Neutrophil (primary cell): ENCODE measurements around the gene BLVRB.
"Not testable (repeated sequence)": the region's sequence is repeated elsewhere in the genome, so short reads cannot be mapped to it uniquely, and the experiment has no call there.

Experiments
- H3K27ac ChIP-seq: fragments of 200-600 bp; sonication (generic); 2 replicates; pipeline ENCODE4 v1.5.1; 2016; ENCODE audit warnings: mild to moderate bottlenecking, moderate library complexity
- H3K27me3 ChIP-seq: fragments of 200-600 bp; sonication (generic); 2 replicates; pipeline ENCODE4 v1.6.0; 2016; ENCODE audit warnings: mild to moderate bottlenecking
- H3K36me3 ChIP-seq: fragments of 200-600 bp; sonication (generic); 2 replicates; pipeline ENCODE4 v1.5.1; 2017
- H3K4me1 ChIP-seq, 2 experiments: fragments of 200-600 bp in 1 of 2; sonication (generic) in 1 of 2; 1 replicate in 1 of 2; 2 replicates in 1 of 2; pipeline versions ENCODE4 v1.5.1 to v1.6.1; 2013 to 2016; ENCODE audit warnings: low read depth in 1 of 2, low read length in 1 of 2, mild to moderate bottlenecking in 1 of 2, moderate library complexity in 1 of 2; ENCODE audit not compliant: control insufficient read depth in 1 of 2, insufficient read depth in 1 of 2
- H3K4me3 ChIP-seq, 2 experiments: fragments of 200-600 bp in 1 of 2; sonication (generic) in 1 of 2; 1 replicate in 1 of 2; 2 replicates in 1 of 2; pipeline ENCODE4 v1.5.1; 2013 to 2016; ENCODE audit warnings: low read depth in 1 of 2, low read length in 1 of 2, mild to moderate bottlenecking in 1 of 2, moderate library complexity in 1 of 2
- H3K9me3 ChIP-seq: fragments of 200-600 bp; sonication (generic); 2 replicates; pipeline ENCODE4 v1.5.1; 2016
- CTCF ChIP-seq: fragments of 200-600 bp; sonication (generic); IDR thresholded peaks from 2 replicates; pipeline ENCODE4 v1.5.1; 2016; ENCODE audit warnings: antibody characterized with exemption

Gene BLVRB

GRCh38 chr19:40413291-40413845 lies 52.2 kb downstream of the BLVRB start, which contains the start of gene PRX:
Gene PRX (minus strand): TSS chr19:40413378. CDS start chr19:40407932, 5,446 bp downstream.
- peaks cover 32% of the 10 kb centered on the region in 2 experiments for H3K4me1 ChIP-seq

GRCh38 chr19:40412866-40413265 lies 52.7 kb downstream of the BLVRB start:
- Histone ChIP-seq H3K9me3 (no peaks in the 10 kb centered on the region), H3K36me3 (no peaks in the 10 kb centered on the region), H3K4me3 (no peak overlapping the region), H3K4me1 (peaks cover 35 to 36% of the 10 kb centered on the region in 2 experiments), H3K27me3 (peaks cover 8% of the 10 kb centered on the region), H3K27ac (no peak overlapping the region)
- TF ChIP-seq CTCF = no peak

More at GRCh38 chr19:40413291-40413845, 52.2 kb downstream of the BLVRB start, which contains the start of gene PRX:
- no peaks in the 10 kb centered on the region for H3K36me3 ChIP-seq
- no peaks in the 10 kb centered on the region for H3K9me3 ChIP-seq
- no peak for TF ChIP-seq CTCF
- peaks cover 8% of the 10 kb centered on the region for H3K27me3 ChIP-seq
- H3K4me3 ChIP-seq = no peak within 1 kb of the TSS
- H3K27ac ChIP-seq = no peak within 1 kb of the TSS

GRCh38 chr19:40411958-40412499 lies 53.5 kb downstream of the BLVRB start:
- TF ChIP-seq CTCF = no peak
- H3K4me1 ChIP-seq = peaks cover 29 to 31% of the 10 kb centered on the region in 2 experiments
- H3K27ac ChIP-seq = no peak overlapping the region
- H3K36me3 ChIP-seq = no peaks in the 10 kb centered on the region
- H3K4me3 ChIP-seq = no peak overlapping the region
- peaks cover 8% of the 10 kb centered on the region for H3K27me3 ChIP-seq
- H3K9me3 ChIP-seq = no peaks in the 10 kb centered on the region

- H3K27me3 ChIP-seq = peaks cover 8% of the 10 kb centered on the region
- peaks cover 22 to 23% of the 10 kb centered on the region in 2 experiments for H3K4me1 ChIP-seq
- no peak overlapping the region for H3K4me3 ChIP-seq
- H3K27ac ChIP-seq = no peak overlapping the region
- no peaks in the 10 kb centered on the region for H3K36me3 ChIP-seq
- no peak for TF ChIP-seq CTCF
- no peaks in the 10 kb centered on the region for H3K9me3 ChIP-seq
Observed at GRCh38 chr19:40411125-40411842, 54.3 kb downstream of the BLVRB start.

- no peak overlapping the region for H3K27ac ChIP-seq
- H3K36me3 ChIP-seq = no peaks in the 10 kb centered on the region
- no peak overlapping the region for H3K4me3 ChIP-seq
- H3K27me3 ChIP-seq = peaks cover 8% of the 10 kb centered on the region
- TF ChIP-seq CTCF = no peak
- no peaks in the 10 kb centered on the region for H3K9me3 ChIP-seq
- peaks cover 9 to 10% of the 10 kb centered on the region in 2 experiments for H3K4me1 ChIP-seq
Observed at GRCh38 chr19:40410030-40410389, 55.5 kb downstream of the BLVRB start.

GRCh38 chr19:40408598-40408925 lies 57.0 kb downstream of the BLVRB start:
- H3K36me3 ChIP-seq, H3K9me3 ChIP-seq, H3K4me3 ChIP-seq, H3K27ac ChIP-seq: not testable (repeated sequence)
- Histone ChIP-seq H3K27me3 (peaks cover 22% of the 10 kb centered on the region), H3K4me1 (peaks cover 8 to 17% of the 10 kb centered on the region in 2 experiments)
